HG02759 (cell line): ENCODE results near the gene PCDHB16.
"Not testable (repeated sequence)": the region's sequence is repeated elsewhere in the genome, so short reads cannot be mapped to it uniquely, and the experiment has no call there.

Experiments
- ATAC-seq: cut with Tn5 transposase; IDR thresholded peaks from one replicate; pipeline ENCODE4 v1.9.1; 2021; ENCODE audit warnings: mild to moderate bottlenecking, moderate library complexity; ENCODE audit not compliant: unreplicated experiment

Gene PCDHB16

GRCh38 chr5:141180313-141180712 is 1.9 kb upstream of the PCDHB16 start:
- no peak for ATAC-seq

GRCh38 chr5:141184117-141184855 is 2.1 kb downstream of the PCDHB16 start:
- ATAC-seq: not testable (repeated sequence)

- ATAC-seq: no peak
Measured at GRCh38 chr5:141186897-141187512, 4.8 kb downstream of the PCDHB16 start, which contains the start of gene PCDHB9. Gene PCDHB9, plus strand, starts transcription at chr5:141187161. Its CDS starts 158 bp downstream, at chr5:141187319.

GRCh38 chr5:141188682-141189081 is 6.5 kb downstream of the PCDHB16 start:
- ATAC-seq: not testable (repeated sequence)

- not testable (repeated sequence) for ATAC-seq
Measured at GRCh38 chr5:141189131-141189530, 6.9 kb downstream of the PCDHB16 start.

- no peak for ATAC-seq
Measured at GRCh38 chr5:141192110-141192725, 10.0 kb downstream of the PCDHB16 start, which contains the start of gene PCDHB10. Gene PCDHB10, plus strand, starts transcription at chr5:141192353. Its CDS starts 200 bp downstream, at chr5:141192553.

- not testable (repeated sequence) for ATAC-seq
Measured at GRCh38 chr5:141194332-141194731, 12.1 kb downstream of the PCDHB16 start.

- ATAC-seq: no peak
Measured at GRCh38 chr5:141196363-141196762, 14.2 kb downstream of the PCDHB16 start.

- no peak for ATAC-seq
Measured at GRCh38 chr5:141199359-141200235, 17.4 kb downstream of the PCDHB16 start, which contains the start of gene PCDHB11. Gene PCDHB11, plus strand, starts transcription at chr5:141199627. Its CDS starts 148 bp downstream, at chr5:141199775.

GRCh38 chr5:141201126-141201525 is 18.9 kb downstream of the PCDHB16 start:
- not testable (repeated sequence) for ATAC-seq

GRCh38 chr5:141201646-141202045 is 19.5 kb downstream of the PCDHB16 start:
- ATAC-seq: not testable (repeated sequence)

GRCh38 chr5:141208478-141208877 is 26.3 kb downstream of the PCDHB16 start, which contains the start of gene PCDHB12:
Gene PCDHB12, plus strand, starts transcription at chr5:141208719. Its CDS starts 189 bp downstream, at chr5:141208908.
- no peak for ATAC-seq

GRCh38 chr5:141210281-141210680 is 28.1 kb downstream of the PCDHB16 start:
- not testable (repeated sequence) for ATAC-seq

- not testable (repeated sequence) for ATAC-seq
Measured at GRCh38 chr5:141210849-141211248, 28.7 kb downstream of the PCDHB16 start.

GRCh38 chr5:141213656-141214339 is 31.6 kb downstream of the PCDHB16 start, which contains the start of gene PCDHB13:
Gene PCDHB13, plus strand, starts transcription at chr5:141213919. Its CDS starts 205 bp downstream, at chr5:141214124.
- ATAC-seq: not testable (repeated sequence)

GRCh38 chr5:141214583-141214982 is 32.4 kb downstream of the PCDHB16 start:
- not testable (repeated sequence) for ATAC-seq

- not testable (repeated sequence) for ATAC-seq
Measured at GRCh38 chr5:141215504-141215903, 33.3 kb downstream of the PCDHB16 start.

- ATAC-seq: not testable (repeated sequence)
Measured at GRCh38 chr5:141216035-141216434, 33.8 kb downstream of the PCDHB16 start.

GRCh38 chr5:141223112-141223783 is 41.1 kb downstream of the PCDHB16 start, which contains the start of gene PCDHB14:
Gene PCDHB14, plus strand, starts transcription at chr5:141223343. Its CDS starts 163 bp downstream, at chr5:141223506.
- no peak for ATAC-seq
